GM12892 (cell line): ENCODE measurements around the gene PREP.

Experiments
- POLR2A ChIP-seq: IDR thresholded peaks from 2 replicates; pipeline ENCODE4 v1.6.1; 2011; ENCODE audit warnings: low read depth, low read length, control low read depth
- POLR2AphosphoS5 ChIP-seq: IDR thresholded peaks from 2 replicates; pipeline ENCODE4 v1.6.1; 2011; ENCODE audit warnings: low read depth, low read length, control low read depth
- TAF1 ChIP-seq: IDR thresholded peaks from 2 replicates; pipeline ENCODE4 v1.6.1; 2011; ENCODE audit warnings: low read depth, mild to moderate bottlenecking, control low read depth, low read length, borderline replicate concordance

DNA sequence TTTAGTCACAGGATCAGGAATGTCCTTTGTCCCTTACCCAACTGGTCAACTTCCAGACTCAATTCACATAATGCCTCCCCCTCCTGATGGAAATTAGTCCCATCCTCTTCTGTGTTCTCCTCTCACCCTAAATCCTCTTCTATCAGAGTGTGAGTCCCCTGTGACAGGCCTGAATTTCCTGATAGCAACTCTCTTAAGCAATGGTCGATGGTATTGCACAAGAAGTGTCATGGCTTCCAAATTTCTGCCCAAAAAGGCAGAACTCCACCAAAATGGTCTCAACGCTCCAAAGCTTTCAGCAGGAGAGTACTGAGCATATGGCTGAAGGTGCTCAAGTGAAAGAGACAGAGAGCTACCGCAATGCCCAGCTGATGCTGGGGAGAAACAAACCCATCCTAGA, 2.4 kb downstream of the PREP start:
- TF ChIP-seq POLR2AphosphoS5 (no peak), POLR2A (no peak), TAF1 (no peak)
